ENCODE measurements around the gene CUX1. TPM values are rescaled to one million over a fixed set of nuclear protein-coding genes. Genes with fewer than 3 reads are reported as not detected.

Gene CUX1
- total and polyA plus RNA-seq, 2 donors (not counting 1 experiment from before 2014, with no cell fraction given) = 10.8 to 86.5 TPM

DNA sequence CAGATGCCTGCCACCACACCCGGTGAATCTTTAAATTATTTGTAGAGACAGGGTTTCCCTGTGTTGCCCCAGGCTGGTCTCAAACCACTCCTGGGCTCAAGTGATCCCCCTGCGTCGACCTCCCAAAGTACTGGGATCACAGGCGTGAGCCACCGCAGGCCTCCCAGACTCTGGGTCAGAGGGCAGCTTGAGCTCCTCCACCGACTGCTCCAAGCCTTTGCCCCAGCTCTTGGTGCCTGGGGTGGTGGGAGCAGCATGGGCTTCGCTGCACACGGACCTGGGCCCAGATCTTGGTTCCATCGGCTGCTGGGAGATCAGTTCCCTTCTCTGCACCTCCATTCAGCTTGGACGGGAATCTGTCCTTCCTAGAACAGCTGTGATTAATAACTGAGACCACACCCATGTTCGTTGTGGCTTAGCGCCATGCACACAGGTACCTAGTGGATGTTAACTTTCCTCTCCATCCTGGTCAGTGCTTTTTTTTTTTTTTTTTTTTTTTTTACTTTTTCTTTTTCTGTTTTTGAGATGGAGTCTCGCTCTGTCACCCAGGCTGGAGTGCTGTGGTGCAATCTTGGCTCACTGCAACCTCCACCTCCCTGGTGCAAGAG, 125.3 kb downstream of the CUX1 start:
- TF ChIP-seq, protein P1, sequence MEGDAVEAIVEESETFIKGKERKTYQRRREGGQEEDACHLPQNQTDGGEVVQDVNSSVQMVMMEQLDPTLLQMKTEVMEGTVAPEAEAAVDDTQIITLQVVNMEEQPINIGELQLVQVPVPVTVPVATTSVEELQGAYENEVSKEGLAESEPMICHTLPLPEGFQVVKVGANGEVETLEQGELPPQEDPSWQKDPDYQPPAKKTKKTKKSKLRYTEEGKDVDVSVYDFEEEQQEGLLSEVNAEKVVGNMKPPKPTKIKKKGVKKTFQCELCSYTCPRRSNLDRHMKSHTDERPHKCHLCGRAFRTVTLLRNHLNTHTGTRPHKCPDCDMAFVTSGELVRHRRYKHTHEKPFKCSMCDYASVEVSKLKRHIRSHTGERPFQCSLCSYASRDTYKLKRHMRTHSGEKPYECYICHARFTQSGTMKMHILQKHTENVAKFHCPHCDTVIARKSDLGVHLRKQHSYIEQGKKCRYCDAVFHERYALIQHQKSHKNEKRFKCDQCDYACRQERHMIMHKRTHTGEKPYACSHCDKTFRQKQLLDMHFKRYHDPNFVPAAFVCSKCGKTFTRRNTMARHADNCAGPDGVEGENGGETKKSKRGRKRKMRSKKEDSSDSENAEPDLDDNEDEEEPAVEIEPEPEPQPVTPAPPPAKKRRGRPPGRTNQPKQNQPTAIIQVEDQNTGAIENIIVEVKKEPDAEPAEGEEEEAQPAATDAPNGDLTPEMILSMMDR (IDR thresholded peaks at IDR 0.05) = no peak
- TF ChIP-seq EZH2 (IDR thresholded peaks at IDR 0.05; ENCODE audit: borderline replicate concordance, insufficient read depth, low read depth, low read length, poor library complexity, severe bottlenecking) = no peak
- Mint-ChIP-seq H3K9me3 (ENCODE audit: insufficient read depth) (no peaks in the 10 kb centered on the region), H3K27me3 (no peaks in the 10 kb centered on the region), H3K4me3 (no peak overlapping the region), H3K27ac (no peak overlapping the region), H3K4me1 (peaks cover 15% of the 10 kb centered on the region)
- Histone ChIP-seq H3K4me3 (ENCODE audit: control extremely low read depth in 1 of 5, extremely low read depth in 1 of 5, insufficient read depth in 1 of 5, low read depth in 2 of 5, low read length in 4 of 5) (no peak overlapping the region), H4K20me1 (ENCODE audit: control insufficient read depth, insufficient read depth, low read length, poor library complexity, severe bottlenecking) (peaks cover 24% of the 10 kb centered on the region), H3K27ac (ENCODE audit: low read length in 2 of 2) (no peak overlapping the region), H3K4me2 (replicated peaks; ENCODE audit: low read depth, low read length, poor library complexity, severe bottlenecking) (no peak overlapping the region), H3K79me2 (ENCODE audit: control insufficient read depth, insufficient read depth, low read length) (peaks cover 60% of the 10 kb centered on the region), H3K4me1 (ENCODE audit: control insufficient read depth in 2 of 2, insufficient read depth in 2 of 2, low read length in 2 of 2) (peaks cover 4 to 10% of the 10 kb centered on the region in 2 donors), H3K9me3 (ENCODE audit: control extremely low read depth in 1 of 3, control insufficient read depth in 2 of 3, insufficient read depth in 1 of 3, low read length in 2 of 3) (peaks cover 0 to 3% (median 0%) of the 10 kb centered on the region in 3 donors), H3K36me3 (replicated peaks in 1 of 2; ENCODE audit: control extremely low read depth in 1 of 2, control insufficient read depth in 1 of 2, extremely low read depth in 1 of 2, insufficient read depth in 2 of 2, low read length in 1 of 2) (peaks cover 0 to 2% of the 10 kb centered on the region in 2 experiments), H3K9ac (ENCODE audit: low read length) (no peak overlapping the region), H2AFZ (ENCODE audit: insufficient read depth, low read depth, low read length, poor library complexity, severe bottlenecking) (no peak overlapping the region), H3K27me3 (replicated peaks in 1 of 4; ENCODE audit: control extremely low read depth in 1 of 4, control insufficient read depth in 3 of 4, insufficient read depth in 4 of 4, low read length in 3 of 4) (no peaks in the 10 kb centered on the region)
- POLR2A ChIA-PET = interaction anchor here (0.5 kb wide), 1 partner anchor 1524 kb away, joined by 3 read pairs; no protein-coding TSS in a partner anchor
- WGBS (ENCODE audit: insufficient coverage) = 97% methylated on average over 12 of the region's 13 CpGs
- ATAC-seq (ENCODE audit: low read depth) (no peak), DNase-seq (no peak)
- CTCF ChIA-PET = no interaction called here
- intact Hi-C loops (cut with micrococcal nuclease) = no loop called here

DNA sequence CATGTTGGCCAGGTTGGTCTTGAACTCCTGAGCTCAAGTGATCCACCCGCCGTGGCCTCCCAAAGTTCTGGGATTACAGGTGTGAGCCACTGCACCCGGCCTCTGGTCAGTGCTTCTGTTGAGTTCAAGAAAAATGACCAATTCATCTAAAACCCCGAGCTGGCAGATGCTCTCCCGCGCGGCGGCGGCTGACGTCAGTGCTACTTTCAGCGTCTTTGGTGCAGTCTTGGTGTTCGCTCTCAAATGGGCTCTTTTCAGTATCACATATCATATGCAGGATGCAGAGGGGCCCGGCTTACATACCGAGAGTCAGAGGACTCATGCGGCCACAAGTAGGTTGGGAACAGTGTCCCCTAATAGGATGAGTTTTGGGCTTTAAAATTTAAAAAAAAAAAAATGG, 125.9 kb downstream of the CUX1 start:
- Histone ChIP-seq H3K9me3 (ENCODE audit: control extremely low read depth in 1 of 3, control insufficient read depth in 2 of 3, insufficient read depth in 1 of 3, low read length in 2 of 3) (peaks cover 0 to 3% (median 0%) of the 10 kb centered on the region in 3 donors), H3K4me3 (ENCODE audit: control extremely low read depth in 1 of 5, extremely low read depth in 1 of 5, insufficient read depth in 1 of 5, low read depth in 2 of 5, low read length in 4 of 5) (no peak overlapping the region), H2AFZ (ENCODE audit: insufficient read depth, low read depth, low read length, poor library complexity, severe bottlenecking) (no peak overlapping the region), H3K4me2 (replicated peaks; ENCODE audit: low read depth, low read length, poor library complexity, severe bottlenecking) (no peak overlapping the region), H3K9ac (ENCODE audit: low read length) (no peak overlapping the region), H3K27me3 (replicated peaks in 1 of 4; ENCODE audit: control extremely low read depth in 1 of 4, control insufficient read depth in 3 of 4, insufficient read depth in 4 of 4, low read length in 3 of 4) (no peaks in the 10 kb centered on the region), H3K36me3 (replicated peaks in 1 of 2; ENCODE audit: control extremely low read depth in 1 of 2, control insufficient read depth in 1 of 2, extremely low read depth in 1 of 2, insufficient read depth in 2 of 2, low read length in 1 of 2) (peaks cover 0 to 2% of the 10 kb centered on the region in 2 experiments), H4K20me1 (ENCODE audit: control insufficient read depth, insufficient read depth, low read length, poor library complexity, severe bottlenecking) (peaks cover 30% of the 10 kb centered on the region), H3K27ac (ENCODE audit: low read length in 2 of 2) (no peak overlapping the region), H3K79me2 (ENCODE audit: control insufficient read depth, insufficient read depth, low read length) (peaks cover 66% of the 10 kb centered on the region), H3K4me1 (ENCODE audit: control insufficient read depth in 2 of 2, insufficient read depth in 2 of 2, low read length in 2 of 2) (peaks cover 4 to 10% of the 10 kb centered on the region in 2 donors)
- Mint-ChIP-seq H3K27ac (no peak overlapping the region), H3K4me1 (peaks cover 11% of the 10 kb centered on the region), H3K9me3 (ENCODE audit: insufficient read depth) (no peaks in the 10 kb centered on the region), H3K27me3 (no peaks in the 10 kb centered on the region), H3K4me3 (no peak overlapping the region)
- ATAC-seq (ENCODE audit: low read depth) (no peak), DNase-seq (no peak)
- POLR2A ChIA-PET = no interaction called here
- intact Hi-C loops (cut with micrococcal nuclease) = no loop called here
- 99% methylated on average over 9 of the region's 15 CpGs for WGBS (ENCODE audit: insufficient coverage)
- TF ChIP-seq, protein P1 (IDR thresholded peaks at IDR 0.05) = no peak
- no peak for TF ChIP-seq EZH2 (IDR thresholded peaks at IDR 0.05; ENCODE audit: borderline replicate concordance, insufficient read depth, low read depth, low read length, poor library complexity, severe bottlenecking)
- CTCF ChIA-PET = no interaction called here
